AG04449 (cell line): ENCODE results near the gene ABLIM1.

ENCODE experiments used
- CTCF ChIA-PET: fragments of 350-600 bp; formaldehyde crosslinking; extraction: SDS; loops from one replicate; lab custom pipeline; 2021; ENCODE audit warnings: antibody characterized with exemption; lab: Yijun Ruan, JAX
- POLR2A ChIA-PET: fragments of 400-600, 350-600 bp; formaldehyde crosslinking; extraction: SDS; loops from one replicate; lab custom pipeline; 2020; ENCODE audit warnings: antibody characterized with exemption, inconsistent platforms; lab: Yijun Ruan, JAX
- DNase-seq: peaks from one replicate; pipeline ENCODE4 v3.0.0-alpha.2; 2010; ENCODE audit warnings: low read depth, low spot score
- H3K4me3 ChIP-seq: 2 replicates; pipeline ENCODE4 v1.5.1; 2011; ENCODE audit warnings: low read depth, mild to moderate bottlenecking, control low read depth, low read length
- CTCF ChIP-seq: IDR thresholded peaks from one replicate; pipeline ENCODE4 v1.5.1; 2011; ENCODE audit warnings: mild to moderate bottlenecking, moderate library complexity, low read length, control low read depth, inconsistent platforms; ENCODE audit not compliant: insufficient read depth; ENCODE audit errors: missing control alignments

The ABLIM1 gene

GRCh38 chr10:114470361-114470760 is 187.7 kb downstream of the ABLIM1 start:
- CTCF ChIA-PET: interaction anchor here (0.6 to 7.3 kb wide), 22 partner anchors 9 to 660 kb away, joined by 3 to 59 read pairs (median 6); partner anchors contain the start of gene FHIP2A
- no peak for DNase-seq
- no peak for TF ChIP-seq CTCF
- H3K4me3 ChIP-seq: no peak overlapping the region
- POLR2A ChIA-PET: no interaction called here

GRCh38 chr10:114458955-114459354 is 199.1 kb downstream of the ABLIM1 start:
- no peak for TF ChIP-seq CTCF
- POLR2A ChIA-PET: no interaction called here
- CTCF ChIA-PET: interaction anchor here (0.6 to 6.2 kb wide), 5 partner anchors 11 to 155 kb away, joined by 3 to 41 read pairs (median 5); no protein-coding TSS in a partner anchor
- H3K4me3 ChIP-seq: no peak overlapping the region
- no peak for DNase-seq

GRCh38 chr10:114458216-114458920 is 199.7 kb downstream of the ABLIM1 start:
- POLR2A ChIA-PET: no interaction called here
- CTCF ChIA-PET: interaction anchor here (0.9 to 6.2 kb wide), 3 partner anchors 12 to 155 kb away, joined by 4 to 41 read pairs (median 6); no protein-coding TSS in a partner anchor
- TF ChIP-seq CTCF: no peak
- DNase-seq: no peak
- no peak overlapping the region for H3K4me3 ChIP-seq

- ChIA-PET CTCF (interaction anchor here (6.2 kb wide), 1 partner anchor 17 kb away, joined by 41 read pairs; no protein-coding TSS in a partner anchor), POLR2A (no interaction called here)
- DNase-seq: no peak
- TF ChIP-seq CTCF: no peak
- H3K4me3 ChIP-seq: no peak overlapping the region
Measured at GRCh38 chr10:114453576-114453975, 204.5 kb downstream of the ABLIM1 start.

GRCh38 chr10:114448897-114449296 is 209.2 kb downstream of the ABLIM1 start:
- DNase-seq: no peak
- ChIA-PET CTCF (interaction anchor here (1.3 to 4.3 kb wide), 4 partner anchors 11 to 145 kb away, joined by 3 to 18 read pairs (median 8); no protein-coding TSS in a partner anchor), POLR2A (no interaction called here)
- no peak overlapping the region for H3K4me3 ChIP-seq
- TF ChIP-seq CTCF: no peak

GRCh38 chr10:114445332-114445731 is 212.7 kb downstream of the ABLIM1 start:
- no peak for DNase-seq
- ChIA-PET POLR2A (no interaction called here), CTCF (no interaction called here)
- no peak overlapping the region for H3K4me3 ChIP-seq
- no peak for TF ChIP-seq CTCF
